HL-60 (cell line): Measurements from ENCODE around the gene JMY.

Experiments
- CTCF ChIP-seq: IDR thresholded peaks from one replicate; pipeline ENCODE4 v1.5.1; 2011; ENCODE audit warnings: low read length, control low read depth, inconsistent platforms; ENCODE audit not compliant: insufficient read depth
- GABPA ChIP-seq: IDR thresholded peaks from 2 replicates; pipeline ENCODE4 v1.6.1; 2012; ENCODE audit warnings: low read depth
- POLR2AphosphoS5 ChIP-seq: IDR thresholded peaks from 2 replicates; pipeline ENCODE4 v1.6.1; 2012; ENCODE audit warnings: low read depth
- TF ChIP-seq, protein P1 (sequence below): IDR thresholded peaks from 2 replicates; pipeline ENCODE4 v1.6.1; 2012; ENCODE audit warnings: low read depth; ENCODE audit not compliant: insufficient replicate concordance

GRCh38 chr5:79273341-79273740 lies 37.4 kb downstream of the JMY start:
- TF ChIP-seq CTCF = no peak
- TF ChIP-seq POLR2AphosphoS5 = no peak
- TF ChIP-seq GABPA = no peak
- TF ChIP-seq, protein P1, sequence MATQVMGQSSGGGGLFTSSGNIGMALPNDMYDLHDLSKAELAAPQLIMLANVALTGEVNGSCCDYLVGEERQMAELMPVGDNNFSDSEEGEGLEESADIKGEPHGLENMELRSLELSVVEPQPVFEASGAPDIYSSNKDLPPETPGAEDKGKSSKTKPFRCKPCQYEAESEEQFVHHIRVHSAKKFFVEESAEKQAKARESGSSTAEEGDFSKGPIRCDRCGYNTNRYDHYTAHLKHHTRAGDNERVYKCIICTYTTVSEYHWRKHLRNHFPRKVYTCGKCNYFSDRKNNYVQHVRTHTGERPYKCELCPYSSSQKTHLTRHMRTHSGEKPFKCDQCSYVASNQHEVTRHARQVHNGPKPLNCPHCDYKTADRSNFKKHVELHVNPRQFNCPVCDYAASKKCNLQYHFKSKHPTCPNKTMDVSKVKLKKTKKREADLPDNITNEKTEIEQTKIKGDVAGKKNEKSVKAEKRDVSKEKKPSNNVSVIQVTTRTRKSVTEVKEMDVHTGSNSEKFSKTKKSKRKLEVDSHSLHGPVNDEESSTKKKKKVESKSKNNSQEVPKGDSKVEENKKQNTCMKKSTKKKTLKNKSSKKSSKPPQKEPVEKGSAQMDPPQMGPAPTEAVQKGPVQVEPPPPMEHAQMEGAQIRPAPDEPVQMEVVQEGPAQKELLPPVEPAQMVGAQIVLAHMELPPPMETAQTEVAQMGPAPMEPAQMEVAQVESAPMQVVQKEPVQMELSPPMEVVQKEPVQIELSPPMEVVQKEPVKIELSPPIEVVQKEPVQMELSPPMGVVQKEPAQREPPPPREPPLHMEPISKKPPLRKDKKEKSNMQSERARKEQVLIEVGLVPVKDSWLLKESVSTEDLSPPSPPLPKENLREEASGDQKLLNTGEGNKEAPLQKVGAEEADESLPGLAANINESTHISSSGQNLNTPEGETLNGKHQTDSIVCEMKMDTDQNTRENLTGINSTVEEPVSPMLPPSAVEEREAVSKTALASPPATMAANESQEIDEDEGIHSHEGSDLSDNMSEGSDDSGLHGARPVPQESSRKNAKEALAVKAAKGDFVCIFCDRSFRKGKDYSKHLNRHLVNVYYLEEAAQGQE = no peak
